Measurements from ENCODE around the gene MAF.

Gene MAF

DNA sequence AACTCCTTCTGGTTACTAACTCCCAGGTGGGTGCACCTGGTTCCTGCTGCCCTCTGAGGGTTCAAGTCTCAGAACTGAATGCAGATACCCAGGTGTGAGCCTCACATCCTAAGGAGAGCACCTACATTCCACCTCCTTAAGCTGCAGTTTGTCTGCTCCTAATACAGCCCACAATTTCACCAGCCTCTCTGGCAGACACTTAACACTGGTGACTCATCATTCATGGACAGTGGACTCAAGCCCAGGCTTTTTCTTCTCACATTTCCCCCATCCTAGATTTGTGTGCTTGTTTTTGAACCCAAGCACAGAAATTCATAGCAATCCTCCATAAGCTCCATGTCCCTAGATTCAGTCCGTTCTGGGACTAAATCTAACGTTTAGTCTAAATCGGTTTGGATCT lies 7.0 kb upstream of the MAF start:
- DNase-seq (ENCODE audit: extremely low read depth, low read depth): no peak
- TF ChIP-seq, protein P1, sequence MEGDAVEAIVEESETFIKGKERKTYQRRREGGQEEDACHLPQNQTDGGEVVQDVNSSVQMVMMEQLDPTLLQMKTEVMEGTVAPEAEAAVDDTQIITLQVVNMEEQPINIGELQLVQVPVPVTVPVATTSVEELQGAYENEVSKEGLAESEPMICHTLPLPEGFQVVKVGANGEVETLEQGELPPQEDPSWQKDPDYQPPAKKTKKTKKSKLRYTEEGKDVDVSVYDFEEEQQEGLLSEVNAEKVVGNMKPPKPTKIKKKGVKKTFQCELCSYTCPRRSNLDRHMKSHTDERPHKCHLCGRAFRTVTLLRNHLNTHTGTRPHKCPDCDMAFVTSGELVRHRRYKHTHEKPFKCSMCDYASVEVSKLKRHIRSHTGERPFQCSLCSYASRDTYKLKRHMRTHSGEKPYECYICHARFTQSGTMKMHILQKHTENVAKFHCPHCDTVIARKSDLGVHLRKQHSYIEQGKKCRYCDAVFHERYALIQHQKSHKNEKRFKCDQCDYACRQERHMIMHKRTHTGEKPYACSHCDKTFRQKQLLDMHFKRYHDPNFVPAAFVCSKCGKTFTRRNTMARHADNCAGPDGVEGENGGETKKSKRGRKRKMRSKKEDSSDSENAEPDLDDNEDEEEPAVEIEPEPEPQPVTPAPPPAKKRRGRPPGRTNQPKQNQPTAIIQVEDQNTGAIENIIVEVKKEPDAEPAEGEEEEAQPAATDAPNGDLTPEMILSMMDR (IDR thresholded peaks at IDR 0.05; ENCODE audit: low read depth, low read length, missing control alignments): no peak
- no peak overlapping the region for H3K4me3 ChIP-seq (replicated peaks; ENCODE audit: low read depth, low read length)

DNA sequence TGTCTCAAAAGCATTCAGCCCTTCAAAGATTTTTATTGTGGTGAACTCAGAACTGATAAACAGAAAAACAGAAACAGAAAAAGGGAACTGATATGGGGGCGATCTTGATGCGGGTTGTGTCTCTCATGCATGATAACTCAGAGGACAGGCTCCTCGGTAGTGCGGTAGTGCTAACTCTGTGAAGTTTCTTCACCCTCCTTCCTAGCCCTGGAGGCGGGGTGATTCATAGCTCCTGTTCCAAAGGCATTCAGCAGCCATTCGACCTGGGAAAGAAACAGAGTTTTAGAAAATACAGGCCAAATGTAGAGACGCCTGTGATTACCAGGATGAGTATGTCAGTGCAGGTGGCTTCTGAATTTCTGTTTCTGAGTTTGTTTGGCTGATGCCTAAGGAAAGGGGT lies 5.5 kb upstream of the MAF start:
- TF ChIP-seq, protein P1 (IDR thresholded peaks at IDR 0.05; ENCODE audit: low read depth, low read length, missing control alignments): no peak
- H3K4me3 ChIP-seq (replicated peaks; ENCODE audit: low read depth, low read length): no peak overlapping the region
- no peak for DNase-seq (ENCODE audit: extremely low read depth, low read depth)

- TF ChIP-seq, protein P1 (IDR thresholded peaks at IDR 0.05; ENCODE audit: low read depth, low read length, missing control alignments): no peak
- no peak overlapping the region for H3K4me3 ChIP-seq (replicated peaks; ENCODE audit: low read depth, low read length)
- no peak for DNase-seq (ENCODE audit: extremely low read depth, low read depth)
These were observed 2.5 kb upstream of the MAF start for GRCh38 chr16:79603055-79603454.

DNA sequence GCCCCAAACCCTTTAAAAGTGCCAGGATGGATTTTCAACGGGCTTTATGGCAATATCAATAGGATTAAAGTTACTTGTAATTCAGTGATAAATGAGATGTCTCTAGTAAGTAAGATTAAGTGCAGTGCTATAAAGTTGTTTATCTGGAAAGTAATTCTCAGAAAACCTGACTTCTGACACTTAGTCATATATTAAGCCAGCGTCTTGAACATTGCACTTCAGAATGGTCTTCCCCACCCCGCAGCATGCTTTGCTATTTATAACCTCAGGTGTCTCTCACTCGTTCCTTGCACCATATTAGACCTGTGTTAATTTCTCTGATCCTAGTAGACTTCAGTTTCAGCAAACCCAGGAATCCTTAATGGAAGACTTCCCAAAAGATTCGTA lies 2.1 kb upstream of the MAF start:
- no peak for DNase-seq (ENCODE audit: extremely low read depth, low read depth)
- H3K4me3 ChIP-seq (replicated peaks; ENCODE audit: low read depth, low read length): no peak overlapping the region
- TF ChIP-seq, protein P1 (IDR thresholded peaks at IDR 0.05; ENCODE audit: low read depth, low read length, missing control alignments): no peak

DNA sequence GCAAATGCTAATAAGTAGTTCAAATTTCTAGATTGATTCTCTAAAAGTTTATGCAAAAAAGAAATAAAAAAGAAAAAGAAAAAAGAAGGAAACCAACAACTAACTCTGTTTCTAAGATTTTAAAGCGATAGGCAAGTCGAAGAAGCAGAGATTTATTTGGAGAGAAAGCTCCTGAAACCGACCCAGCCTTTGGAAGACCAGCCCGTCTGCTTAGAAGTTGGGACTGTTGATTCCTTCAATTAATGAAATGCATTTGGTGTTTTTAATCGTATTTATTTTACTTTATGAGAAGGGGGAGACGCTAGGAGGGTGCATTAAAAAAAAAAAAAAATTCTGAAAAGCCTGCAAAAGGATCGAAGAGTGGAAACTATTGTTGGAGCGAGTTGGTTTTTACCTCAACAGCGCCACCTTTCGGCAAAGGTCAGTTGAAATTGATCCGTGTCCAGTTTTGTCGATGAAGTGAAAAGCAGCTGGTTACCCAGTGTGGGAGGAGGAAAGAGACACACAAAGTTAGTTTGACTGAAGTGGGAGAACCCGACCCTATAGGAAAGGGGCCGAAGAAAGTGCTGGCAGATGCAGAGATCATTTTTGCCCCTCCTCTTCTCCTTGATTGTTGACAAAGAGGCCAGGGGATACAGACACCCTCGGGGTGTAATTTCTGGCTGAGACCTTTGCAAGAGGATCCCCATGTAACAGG lies 1.5 kb upstream of the MAF start:
- TF ChIP-seq, protein P1 (IDR thresholded peaks at IDR 0.05; ENCODE audit: low read depth, low read length, missing control alignments): peak; percentile 78
- H3K4me3 ChIP-seq (replicated peaks; ENCODE audit: low read depth, low read length): no peak overlapping the region
- peak; percentile 31 for DNase-seq (ENCODE audit: extremely low read depth, low read depth)

GRCh38 chr16:79601092-79601930 lies 774 bp upstream of the MAF start:
- DNase-seq (ENCODE audit: extremely low read depth, low read depth): no peak
- no peak overlapping the region for H3K4me3 ChIP-seq (replicated peaks; ENCODE audit: low read depth, low read length)
- TF ChIP-seq, protein P1 (IDR thresholded peaks at IDR 0.05; ENCODE audit: low read depth, low read length, missing control alignments): no peak
